ENCODE measurements around the gene C3AR1. TPM values are rescaled to one million over a fixed set of nuclear protein-coding genes. Genes with fewer than 3 reads are reported as not detected.

The C3AR1 gene
- total RNA-seq, 1 donor from 2014 or later, result 7.1 TPM

- Mint-ChIP-seq H3K36me3 (ENCODE audit: low read depth, unreplicated experiment) (peaks cover 22% of the 10 kb centered on the region), H3K4me1 (ENCODE audit: low read depth, unreplicated experiment) (peaks cover 1% of the 10 kb centered on the region), H3K27ac (ENCODE audit: unreplicated experiment) (no peak overlapping the region), H3K9me3 (ENCODE audit: unreplicated experiment) (no peaks in the 10 kb centered on the region), H3K27me3 (ENCODE audit: low read depth, unreplicated experiment) (no peaks in the 10 kb centered on the region), H3K4me3 (ENCODE audit: unreplicated experiment) (no peak overlapping the region)
- no peaks in the 10 kb centered on the region for H4K20me1 ChIP-seq (ENCODE audit: insufficient read depth, low read length)
- H3K9ac ChIP-seq (ENCODE audit: low read length), result no peak overlapping the region
- no peak for TF ChIP-seq EZH2 (IDR thresholded peaks at IDR 0.05; ENCODE audit: insufficient read depth, low read length)
- no peak for TF ChIP-seq CTCF (IDR thresholded peaks at IDR 0.05; ENCODE audit: insufficient read depth, low read depth, low read length)
- H3K9me3 ChIP-seq (ENCODE audit: insufficient read depth, low read depth, low read length), result no peaks in the 10 kb centered on the region
- peaks cover 18% of the 10 kb centered on the region for H3K36me3 ChIP-seq (ENCODE audit: insufficient read depth, low read length)
- no peaks in the 10 kb centered on the region for H3K4me1 ChIP-seq (ENCODE audit: insufficient read depth, low read length)
- no peak overlapping the region for H2AFZ ChIP-seq (ENCODE audit: low read depth, low read length)
- H3K27me3 ChIP-seq (ENCODE audit: insufficient read depth, low read length), result no peaks in the 10 kb centered on the region
- H3K79me2 ChIP-seq (ENCODE audit: insufficient read depth, low read length), result no peaks in the 10 kb centered on the region
- H3K27ac ChIP-seq (ENCODE audit: low read depth, low read length), result no peak overlapping the region
- no peak overlapping the region for H3K4me2 ChIP-seq (ENCODE audit: low read length)
- no peak overlapping the region for H3K4me3 ChIP-seq (ENCODE audit: insufficient read depth, low read depth, low read length)
- FAIRE-seq (no peak), DNase-seq (ENCODE audit: low read depth) (no peak)
Observed at GRCh38 chr12:8057306-8057705, 8.9 kb downstream of the C3AR1 start.

- no peak overlapping the region for H3K4me3 ChIP-seq (ENCODE audit: insufficient read depth, low read depth, low read length)
- DNase-seq (ENCODE audit: low read depth) (no peak), FAIRE-seq (no peak)
- H3K27me3 Mint-ChIP-seq (ENCODE audit: low read depth, unreplicated experiment), result no peaks in the 10 kb centered on the region
- H3K27me3 ChIP-seq (ENCODE audit: insufficient read depth, low read length), result no peaks in the 10 kb centered on the region
- no peak overlapping the region for H3K4me2 ChIP-seq (ENCODE audit: low read length)
- no peak overlapping the region for H3K27ac ChIP-seq (ENCODE audit: low read depth, low read length)
- H3K4me1 ChIP-seq (ENCODE audit: insufficient read depth, low read length), result no peaks in the 10 kb centered on the region
- H3K9me3 ChIP-seq (ENCODE audit: insufficient read depth, low read depth, low read length), result no peaks in the 10 kb centered on the region
- H3K9me3 Mint-ChIP-seq (ENCODE audit: unreplicated experiment), result no peaks in the 10 kb centered on the region
- peaks cover 21% of the 10 kb centered on the region for H3K36me3 Mint-ChIP-seq (ENCODE audit: low read depth, unreplicated experiment)
- H4K20me1 ChIP-seq (ENCODE audit: insufficient read depth, low read length), result no peaks in the 10 kb centered on the region
- peaks cover 18% of the 10 kb centered on the region for H3K36me3 ChIP-seq (ENCODE audit: insufficient read depth, low read length)
- peaks cover 1% of the 10 kb centered on the region for H3K4me1 Mint-ChIP-seq (ENCODE audit: low read depth, unreplicated experiment)
- H3K9ac ChIP-seq (ENCODE audit: low read length), result no peak overlapping the region
- no peaks in the 10 kb centered on the region for H3K79me2 ChIP-seq (ENCODE audit: insufficient read depth, low read length)
- no peak for TF ChIP-seq EZH2 (IDR thresholded peaks at IDR 0.05; ENCODE audit: insufficient read depth, low read length)
- no peak for TF ChIP-seq CTCF (IDR thresholded peaks at IDR 0.05; ENCODE audit: insufficient read depth, low read depth, low read length)
- H2AFZ ChIP-seq (ENCODE audit: low read depth, low read length), result no peak overlapping the region
- no peak overlapping the region for H3K4me3 Mint-ChIP-seq (ENCODE audit: unreplicated experiment)
- no peak overlapping the region for H3K27ac Mint-ChIP-seq (ENCODE audit: unreplicated experiment)
Observed at GRCh38 chr12:8054816-8055215, 11.3 kb downstream of the C3AR1 start.

GRCh38 chr12:8052679-8053078 lies 13.5 kb downstream of the C3AR1 start:
- peaks cover under 1% of the 10 kb centered on the region for H3K4me1 Mint-ChIP-seq (ENCODE audit: low read depth, unreplicated experiment)
- peaks cover 27% of the 10 kb centered on the region for H3K36me3 Mint-ChIP-seq (ENCODE audit: low read depth, unreplicated experiment)
- Histone ChIP-seq H3K36me3 (ENCODE audit: insufficient read depth, low read length) (peaks cover 33% of the 10 kb centered on the region), H3K4me3 (ENCODE audit: insufficient read depth, low read depth, low read length) (no peak overlapping the region), H3K9me3 (ENCODE audit: insufficient read depth, low read depth, low read length) (no peaks in the 10 kb centered on the region), H3K79me2 (ENCODE audit: insufficient read depth, low read length) (no peaks in the 10 kb centered on the region), H4K20me1 (ENCODE audit: insufficient read depth, low read length) (no peaks in the 10 kb centered on the region), H3K4me1 (ENCODE audit: insufficient read depth, low read length) (no peaks in the 10 kb centered on the region), H3K27ac (ENCODE audit: low read depth, low read length) (no peak overlapping the region), H3K27me3 (ENCODE audit: insufficient read depth, low read length) (no peaks in the 10 kb centered on the region), H3K9ac (ENCODE audit: low read length) (no peak overlapping the region), H3K4me2 (ENCODE audit: low read length) (no peak overlapping the region), H2AFZ (ENCODE audit: low read depth, low read length) (no peak overlapping the region)
- no peak for TF ChIP-seq CTCF (IDR thresholded peaks at IDR 0.05; ENCODE audit: insufficient read depth, low read depth, low read length)
- TF ChIP-seq EZH2 (IDR thresholded peaks at IDR 0.05; ENCODE audit: insufficient read depth, low read length), result no peak
- FAIRE-seq, result no peak
- no peak overlapping the region for H3K4me3 Mint-ChIP-seq (ENCODE audit: unreplicated experiment)
- no peak for DNase-seq (ENCODE audit: low read depth)
- H3K27me3 Mint-ChIP-seq (ENCODE audit: low read depth, unreplicated experiment), result no peaks in the 10 kb centered on the region
- H3K27ac Mint-ChIP-seq (ENCODE audit: unreplicated experiment), result no peak overlapping the region
- H3K9me3 Mint-ChIP-seq (ENCODE audit: unreplicated experiment), result no peaks in the 10 kb centered on the region

Data from astrocyte (in vitro differentiated cells and primary cell).